KOPT-K1 (cell line): ENCODE results near the gene LRRC9.
"Not testable (repeated sequence)": the region's sequence is repeated elsewhere in the genome, so short reads cannot be mapped to it uniquely, and the experiment has no call there.

Source experiments
- H3K27ac ChIP-seq: fragments of 200-600 bp; sonication (generic); 2 replicates; pipeline ENCODE4 v1.5.1; 2016; ENCODE audit warnings: antibody characterized with exemption, mild to moderate bottlenecking, low read depth, low read length; ENCODE audit not compliant: poor library complexity, severe bottlenecking
- H3K36me3 ChIP-seq: fragments of 200-600 bp; sonication (generic); 2 replicates; pipeline ENCODE4 v1.5.1; 2017; ENCODE audit warnings: antibody characterized with exemption, mild to moderate bottlenecking, low read length, moderate library complexity; ENCODE audit not compliant: insufficient read depth
- H3K9me3 ChIP-seq: fragments of 200-600 bp; sonication (generic); 2 replicates; pipeline ENCODE4 v1.5.1; 2017; ENCODE audit warnings: antibody characterized with exemption, low read length, mild to moderate bottlenecking; ENCODE audit not compliant: insufficient read depth, poor library complexity, severe bottlenecking

The LRRC9 gene

DNA sequence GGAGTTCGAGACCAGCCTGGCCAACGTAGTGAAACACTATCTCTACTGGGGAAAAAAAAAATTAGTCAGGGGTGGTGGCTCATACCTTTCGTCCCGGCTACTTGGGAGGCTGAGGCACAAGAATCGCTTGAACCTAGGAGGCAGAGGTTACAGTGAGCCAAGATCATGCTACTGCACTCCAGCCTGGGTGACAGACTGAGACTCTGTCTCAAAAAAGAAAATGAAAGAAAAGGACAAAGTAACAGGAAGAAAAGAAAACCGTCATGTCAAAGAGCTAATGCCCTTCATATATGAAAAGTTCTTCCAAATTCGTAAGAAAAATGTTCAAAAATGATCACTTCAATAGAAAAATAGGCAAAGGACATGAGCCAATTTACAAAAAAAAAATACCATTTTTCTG lies 179.9 kb downstream of the LRRC9 start:
- peak overlapping the region; percentile 74 for H3K27ac ChIP-seq
- H3K36me3 ChIP-seq = peaks cover 43% of the 10 kb centered on the region
- H3K9me3 ChIP-seq = not testable (repeated sequence)

- peak overlapping the region; percentile 74 for H3K27ac ChIP-seq
Measured at GRCh38 chr14:60101786-60102185, 181.8 kb downstream of the LRRC9 start.

GRCh38 chr14:60102389-60102788 lies 182.4 kb downstream of the LRRC9 start:
- H3K36me3 ChIP-seq = peaks cover 27% of the 10 kb centered on the region
- peak overlapping the region; percentile 11 for H3K27ac ChIP-seq
- H3K9me3 ChIP-seq = no peaks in the 10 kb centered on the region

More at GRCh38 chr14:60101786-60102185, 181.8 kb downstream of the LRRC9 start:
- Histone ChIP-seq H3K36me3 (peaks cover 32% of the 10 kb centered on the region), H3K9me3 (no peaks in the 10 kb centered on the region)

- H3K27ac ChIP-seq = no peak overlapping the region
- peaks cover 50% of the 10 kb centered on the region for H3K36me3 ChIP-seq
- H3K9me3 ChIP-seq = no peaks in the 10 kb centered on the region
Measured at GRCh38 chr14:60106339-60106738, 186.4 kb downstream of the LRRC9 start.

DNA sequence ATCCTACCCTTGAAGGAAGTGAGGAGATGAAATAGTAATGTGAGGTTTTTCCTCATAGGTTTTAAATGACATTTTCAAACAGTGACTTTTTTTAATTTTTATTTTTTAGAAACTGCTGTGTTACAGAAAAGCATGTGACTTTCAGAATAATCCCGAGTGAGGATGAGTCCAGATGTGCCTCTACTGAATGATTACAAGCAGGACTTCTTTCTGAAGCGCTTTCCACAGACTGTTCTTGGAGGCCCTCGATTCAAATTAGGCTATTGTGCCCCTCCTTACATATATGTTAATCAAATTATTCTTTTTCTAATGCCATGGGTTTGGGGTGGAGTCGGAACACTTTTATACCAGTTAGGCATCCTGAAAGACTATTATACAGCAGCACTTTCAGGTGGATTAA lies 187.5 kb downstream of the LRRC9 start:
- no peak overlapping the region for H3K27ac ChIP-seq
- H3K9me3 ChIP-seq = no peaks in the 10 kb centered on the region
- H3K36me3 ChIP-seq = peaks cover 50% of the 10 kb centered on the region

DNA sequence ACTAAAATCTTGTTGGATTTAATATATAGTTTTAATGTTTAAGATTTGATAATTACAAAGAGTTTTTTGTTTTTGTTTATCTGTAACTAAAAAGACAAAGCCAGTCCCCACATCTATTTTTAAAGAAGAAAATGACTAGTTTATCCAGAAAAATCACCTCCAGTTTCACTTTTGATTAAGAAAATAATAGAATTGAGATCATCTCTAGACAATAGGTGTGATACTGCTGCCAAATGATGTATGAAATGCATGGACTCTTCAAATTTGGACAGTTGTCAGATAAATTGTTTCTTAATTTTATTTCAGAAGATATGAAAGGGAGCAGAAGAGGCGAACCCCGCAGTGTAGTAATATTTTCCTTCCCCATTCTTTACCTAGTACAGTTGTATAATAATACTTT lies 191.8 kb downstream of the LRRC9 start:
- Histone ChIP-seq H3K27ac (no peak overlapping the region), H3K9me3 (no peaks in the 10 kb centered on the region), H3K36me3 (peaks cover 80% of the 10 kb centered on the region)
